SK-N-SH treated with all-trans-retinoic acid at 6 μM for 48 hours (cell line): Measurements from ENCODE around the gene RTN4R.
A peak's percentile ranks its signal among the peaks of the same experiment; 100 is the strongest.
"Not testable (repeated sequence)": the region's sequence is repeated elsewhere in the genome, so short reads cannot be mapped to it uniquely, and the experiment has no call there.

ENCODE experiments used
- ATAC-seq: fragments of 200-7000 bp; cut with Tn5 transposase; 3 replicates; pipeline ENCODE4 v1.9.1; 2020; ENCODE audit warnings: mild to moderate bottlenecking, moderate library complexity
- BACH2 ChIP-seq: fragments of 250-450 bp; sonication (Bioruptor Pico); IDR thresholded peaks from 2 replicates; pipeline ENCODE4 v1.9.0; 2021; ENCODE audit warnings: mild to moderate bottlenecking, borderline replicate concordance
- CSDC2 ChIP-seq: fragments of 250-450 bp; sonication (Bioruptor Pico); IDR thresholded peaks from 2 replicates; pipeline ENCODE4 v1.5.0; 2020; ENCODE audit warnings: mild to moderate bottlenecking, moderate library complexity
- GLIS3 ChIP-seq: fragments of 250-450 bp; sonication (Bioruptor Pico); IDR thresholded peaks from 2 replicates; pipeline ENCODE4 v1.5.0; 2020; ENCODE audit warnings: mild to moderate bottlenecking, moderate library complexity
- PPARA ChIP-seq: fragments of 250-450 bp; sonication (Bioruptor Pico); IDR thresholded peaks from 2 replicates; pipeline ENCODE4 v1.5.0; 2020; ENCODE audit warnings: mild to moderate bottlenecking, borderline replicate concordance
- RARB ChIP-seq: fragments of 250-450 bp; sonication (Bioruptor Pico); IDR thresholded peaks from 2 replicates; pipeline ENCODE4 v1.8.0; 2021; ENCODE audit warnings: mild to moderate bottlenecking, moderate library complexity
- SNAI2 ChIP-seq: fragments of 250-450 bp; sonication (Bioruptor Pico); IDR thresholded peaks from 2 replicates; pipeline ENCODE4 v1.5.0; 2020; ENCODE audit warnings: mild to moderate bottlenecking, moderate library complexity
- TCF4 ChIP-seq: fragments of 250-450 bp; sonication (Bioruptor Pico); IDR thresholded peaks from 2 replicates; pipeline ENCODE4 v1.8.0; 2021; ENCODE audit warnings: mild to moderate bottlenecking, moderate library complexity, borderline replicate concordance
- TSHZ2 ChIP-seq: fragments of 250-450 bp; sonication (Bioruptor Pico); IDR thresholded peaks from 2 replicates; pipeline ENCODE4 v1.5.0; 2020; ENCODE audit warnings: mild to moderate bottlenecking, moderate library complexity
- ZC3H10 ChIP-seq: fragments of 250-450 bp; sonication (Bioruptor Pico); IDR thresholded peaks from 2 replicates; pipeline ENCODE4 v1.5.1; 2021; ENCODE audit warnings: mild to moderate bottlenecking, moderate library complexity
- ZFP3 ChIP-seq: fragments of 250-450 bp; sonication (Bioruptor Pico); IDR thresholded peaks from 2 replicates; pipeline ENCODE4 v1.5.0; 2020; ENCODE audit warnings: mild to moderate bottlenecking, moderate library complexity
- ZNF70 ChIP-seq: fragments of 450-650 bp; formaldehyde crosslinking; IDR thresholded peaks from 2 replicates; pipeline ENCODE4 v1.5.0; 2020; ENCODE audit warnings: mild to moderate bottlenecking, moderate library complexity
- ZNF8 ChIP-seq: fragments of 450-650 bp; formaldehyde crosslinking; IDR thresholded peaks from 2 replicates; pipeline ENCODE4 v1.5.0; 2020; ENCODE audit warnings: mild to moderate bottlenecking, moderate library complexity
- TF ChIP-seq, protein P1 (sequence below): fragments of 250-450 bp; sonication (Bioruptor Pico); IDR thresholded peaks from 2 replicates; pipeline ENCODE4 v1.8.0; 2021; ENCODE audit warnings: low read depth, mild to moderate bottlenecking, moderate library complexity, borderline replicate concordance
- TF ChIP-seq, protein P2 (sequence below): fragments of 250-450 bp; sonication (Bioruptor Pico); IDR thresholded peaks from 2 replicates; pipeline ENCODE4 v1.5.1; 2020; ENCODE audit warnings: low read depth, mild to moderate bottlenecking, moderate library complexity
- TF ChIP-seq, protein P3 (sequence below): fragments of 250-450 bp; sonication (Bioruptor Pico); IDR thresholded peaks from 2 replicates; pipeline ENCODE4 v1.5.1; 2021; ENCODE audit warnings: mild to moderate bottlenecking, moderate library complexity
- TF ChIP-seq, protein P4 (sequence below): fragments of 250-450 bp; sonication (Bioruptor Pico); IDR thresholded peaks from 2 replicates; pipeline ENCODE4 v1.8.0; 2020; ENCODE audit warnings: mild to moderate bottlenecking, moderate library complexity, borderline replicate concordance

Gene RTN4R

DNA sequence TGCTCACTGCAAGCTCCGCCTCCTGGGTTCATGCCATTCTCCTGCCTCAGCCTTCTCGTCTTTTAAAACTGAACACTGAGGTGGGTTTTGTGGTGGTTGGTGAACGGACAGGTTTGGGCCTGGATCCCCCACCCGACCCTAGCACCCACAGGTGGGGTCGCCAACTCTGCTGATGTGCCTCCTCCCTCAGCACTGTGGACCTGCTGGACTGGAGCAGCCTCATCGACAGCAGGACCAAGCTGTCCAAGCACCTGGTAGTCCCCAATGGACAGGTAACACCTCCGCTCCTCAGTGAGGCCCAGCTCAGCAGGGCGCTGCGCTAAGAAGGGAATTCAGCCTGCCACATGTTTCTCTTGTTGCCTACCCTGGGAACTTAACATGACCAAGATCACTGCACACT is 36.5 kb upstream of the RTN4R start:
- no peak for ATAC-seq
- TF ChIP-seq BACH2 (CRISPR knock-in tag) (no peak), TCF4 (CRISPR knock-in tag) (no peak), CSDC2 (CRISPR knock-in tag) (no peak), GLIS3 (CRISPR knock-in tag) (no peak), SNAI2 (no peak), ZC3H10 (CRISPR knock-in tag) (no peak), ZNF70 (no peak), PPARA (CRISPR knock-in tag) (no peak), RARB (CRISPR knock-in tag) (no peak), TSHZ2 (CRISPR knock-in tag) (no peak)
- TF ChIP-seq, protein P1, sequence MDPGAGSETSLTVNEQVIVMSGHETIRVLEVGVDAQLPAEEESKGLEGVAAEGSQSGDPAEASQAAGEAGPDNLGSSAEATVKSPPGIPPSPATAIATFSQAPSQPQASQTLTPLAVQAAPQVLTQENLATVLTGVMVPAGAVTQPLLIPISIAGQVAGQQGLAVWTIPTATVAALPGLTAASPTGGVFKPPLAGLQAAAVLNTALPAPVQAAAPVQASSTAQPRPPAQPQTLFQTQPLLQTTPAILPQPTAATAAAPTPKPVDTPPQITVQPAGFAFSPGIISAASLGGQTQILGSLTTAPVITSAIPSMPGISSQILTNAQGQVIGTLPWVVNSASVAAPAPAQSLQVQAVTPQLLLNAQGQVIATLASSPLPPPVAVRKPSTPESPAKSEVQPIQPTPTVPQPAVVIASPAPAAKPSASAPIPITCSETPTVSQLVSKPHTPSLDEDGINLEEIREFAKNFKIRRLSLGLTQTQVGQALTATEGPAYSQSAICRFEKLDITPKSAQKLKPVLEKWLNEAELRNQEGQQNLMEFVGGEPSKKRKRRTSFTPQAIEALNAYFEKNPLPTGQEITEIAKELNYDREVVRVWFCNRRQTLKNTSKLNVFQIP (CRISPR knock-in tag): no peak
- TF ChIP-seq, protein P2, sequence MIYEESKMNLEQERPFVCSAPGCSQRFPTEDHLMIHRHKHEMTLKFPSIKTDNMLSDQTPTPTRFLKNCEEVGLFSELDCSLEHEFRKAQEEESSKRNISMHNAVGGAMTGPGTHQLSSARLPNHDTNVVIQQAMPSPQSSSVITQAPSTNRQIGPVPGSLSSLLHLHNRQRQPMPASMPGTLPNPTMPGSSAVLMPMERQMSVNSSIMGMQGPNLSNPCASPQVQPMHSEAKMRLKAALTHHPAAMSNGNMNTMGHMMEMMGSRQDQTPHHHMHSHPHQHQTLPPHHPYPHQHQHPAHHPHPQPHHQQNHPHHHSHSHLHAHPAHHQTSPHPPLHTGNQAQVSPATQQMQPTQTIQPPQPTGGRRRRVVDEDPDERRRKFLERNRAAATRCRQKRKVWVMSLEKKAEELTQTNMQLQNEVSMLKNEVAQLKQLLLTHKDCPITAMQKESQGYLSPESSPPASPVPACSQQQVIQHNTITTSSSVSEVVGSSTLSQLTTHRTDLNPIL: no peak
- TF ChIP-seq, protein P3, sequence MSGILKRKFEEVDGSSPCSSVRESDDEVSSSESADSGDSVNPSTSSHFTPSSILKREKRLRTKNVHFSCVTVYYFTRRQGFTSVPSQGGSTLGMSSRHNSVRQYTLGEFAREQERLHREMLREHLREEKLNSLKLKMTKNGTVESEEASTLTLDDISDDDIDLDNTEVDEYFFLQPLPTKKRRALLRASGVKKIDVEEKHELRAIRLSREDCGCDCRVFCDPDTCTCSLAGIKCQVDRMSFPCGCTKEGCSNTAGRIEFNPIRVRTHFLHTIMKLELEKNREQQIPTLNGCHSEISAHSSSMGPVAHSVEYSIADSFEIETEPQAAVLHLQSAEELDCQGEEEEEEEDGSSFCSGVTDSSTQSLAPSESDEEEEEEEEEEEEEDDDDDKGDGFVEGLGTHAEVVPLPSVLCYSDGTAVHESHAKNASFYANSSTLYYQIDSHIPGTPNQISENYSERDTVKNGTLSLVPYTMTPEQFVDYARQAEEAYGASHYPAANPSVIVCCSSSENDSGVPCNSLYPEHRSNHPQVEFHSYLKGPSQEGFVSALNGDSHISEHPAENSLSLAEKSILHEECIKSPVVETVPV (CRISPR knock-in tag): no peak

DNA sequence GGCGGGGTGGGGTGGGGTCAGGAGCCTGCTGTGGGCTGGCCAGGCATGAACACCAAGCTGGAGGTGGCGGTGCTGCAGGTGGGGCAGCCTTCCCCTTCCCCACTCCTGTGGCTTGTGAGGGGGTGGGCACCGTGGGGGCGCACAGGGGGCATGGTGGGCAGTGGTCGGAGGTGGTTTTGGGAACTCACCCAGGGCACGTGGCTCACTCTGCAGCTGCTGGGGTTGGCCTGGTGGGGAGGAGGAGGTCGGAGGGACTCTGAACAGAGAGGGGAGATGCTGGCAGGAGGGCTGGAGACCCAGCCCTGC is 35.1 kb upstream of the RTN4R start:
- ATAC-seq: not testable (repeated sequence)

GRCh38 chr22:20302438-20303228 is 34.5 kb upstream of the RTN4R start:
- no peak for ATAC-seq
- no peak for TF ChIP-seq ZNF70
- TF ChIP-seq ZC3H10 (CRISPR knock-in tag): no peak
- TF ChIP-seq, all 23 proteins: peak for 0

DNA sequence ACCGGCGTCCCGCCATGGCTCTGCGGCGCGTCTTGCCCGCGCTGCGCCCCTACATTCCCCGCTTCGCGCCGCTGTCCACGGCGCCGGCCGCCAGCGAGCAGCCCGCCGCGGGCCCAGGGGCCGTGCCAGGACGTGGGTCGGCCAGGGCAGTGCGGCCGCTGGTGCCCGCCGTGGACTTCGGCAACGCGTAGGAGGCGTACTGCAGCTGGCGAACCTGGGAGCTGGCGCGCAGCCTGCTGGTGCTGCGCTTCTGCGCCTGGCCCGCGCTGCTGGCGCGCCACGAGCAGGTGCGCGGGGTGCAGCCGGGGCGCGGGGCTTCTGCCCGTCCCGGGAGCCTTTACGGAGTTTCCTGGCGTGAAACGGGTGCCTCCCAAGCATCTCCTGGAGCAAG is 31.6 kb upstream of the RTN4R start:
- ATAC-seq: peak; percentile 41; the same call in 2 of the 3 replicates
- TF ChIP-seq, protein P4, sequence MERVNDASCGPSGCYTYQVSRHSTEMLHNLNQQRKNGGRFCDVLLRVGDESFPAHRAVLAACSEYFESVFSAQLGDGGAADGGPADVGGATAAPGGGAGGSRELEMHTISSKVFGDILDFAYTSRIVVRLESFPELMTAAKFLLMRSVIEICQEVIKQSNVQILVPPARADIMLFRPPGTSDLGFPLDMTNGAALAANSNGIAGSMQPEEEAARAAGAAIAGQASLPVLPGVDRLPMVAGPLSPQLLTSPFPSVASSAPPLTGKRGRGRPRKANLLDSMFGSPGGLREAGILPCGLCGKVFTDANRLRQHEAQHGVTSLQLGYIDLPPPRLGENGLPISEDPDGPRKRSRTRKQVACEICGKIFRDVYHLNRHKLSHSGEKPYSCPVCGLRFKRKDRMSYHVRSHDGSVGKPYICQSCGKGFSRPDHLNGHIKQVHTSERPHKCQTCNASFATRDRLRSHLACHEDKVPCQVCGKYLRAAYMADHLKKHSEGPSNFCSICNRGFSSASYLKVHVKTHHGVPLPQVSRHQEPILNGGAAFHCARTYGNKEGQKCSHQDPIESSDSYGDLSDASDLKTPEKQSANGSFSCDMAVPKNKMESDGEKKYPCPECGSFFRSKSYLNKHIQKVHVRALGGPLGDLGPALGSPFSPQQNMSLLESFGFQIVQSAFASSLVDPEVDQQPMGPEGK (CRISPR knock-in tag): no peak
- TF ChIP-seq GLIS3 (CRISPR knock-in tag) (no peak), ZNF8 (no peak), ZFP3 (CRISPR knock-in tag) (no peak), PPARA (CRISPR knock-in tag) (no peak)
- TF ChIP-seq, protein P3 (CRISPR knock-in tag): no peak
